HG03135 (cell line): ENCODE measurements around the gene EIF3B.

Experiments used
- ATAC-seq: cut with Tn5 transposase; IDR thresholded peaks from one replicate; pipeline ENCODE4 v1.9.1; 2021; ENCODE audit warnings: mild to moderate bottlenecking, moderate library complexity; ENCODE audit not compliant: unreplicated experiment

Gene EIF3B

GRCh38 chr7:2347351-2348063 is 7.1 kb upstream of the EIF3B start:
- ATAC-seq: peak; percentile 19

- no peak for ATAC-seq
Observed at GRCh38 chr7:2350055-2350454, 4.6 kb upstream of the EIF3B start.

GRCh38 chr7:2350861-2351260 is 3.8 kb upstream of the EIF3B start:
- ATAC-seq: no peak

- no peak for ATAC-seq
Observed at GRCh38 chr7:2353113-2353935, 1.3 kb upstream of the EIF3B start.

GRCh38 chr7:2353936-2354185 is 766 bp upstream of the EIF3B start:
- peak; percentile 54 for ATAC-seq

- peak; percentile 19 for ATAC-seq
Observed at GRCh38 chr7:2354939-2355704, 495 bp downstream of the EIF3B start.

GRCh38 chr7:2355705-2356008 is 1.0 kb downstream of the EIF3B start:
- ATAC-seq: no peak

- ATAC-seq: no peak
Observed at GRCh38 chr7:2357165-2357564, 2.5 kb downstream of the EIF3B start.

- no peak for ATAC-seq
Observed at GRCh38 chr7:2357571-2357970, 2.9 kb downstream of the EIF3B start.

- no peak for ATAC-seq
Observed at GRCh38 chr7:2358968-2359527, 4.4 kb downstream of the EIF3B start.

GRCh38 chr7:2359610-2360009 is 5.0 kb downstream of the EIF3B start:
- ATAC-seq: no peak

GRCh38 chr7:2360796-2361195 is 6.2 kb downstream of the EIF3B start:
- ATAC-seq: no peak

- no peak for ATAC-seq
Observed at GRCh38 chr7:2362385-2363088, 7.9 kb downstream of the EIF3B start.

- no peak for ATAC-seq
Observed at GRCh38 chr7:2369139-2369538, 14.5 kb downstream of the EIF3B start.

- no peak for ATAC-seq
Observed at GRCh38 chr7:2371329-2371728, 16.7 kb downstream of the EIF3B start.

- no peak for ATAC-seq
Observed at GRCh38 chr7:2372724-2373123, 18.1 kb downstream of the EIF3B start.

GRCh38 chr7:2373124-2373556 is 18.5 kb downstream of the EIF3B start:
- no peak for ATAC-seq

- no peak for ATAC-seq
Observed at GRCh38 chr7:2373646-2374045, 19.0 kb downstream of the EIF3B start.

- no peak for ATAC-seq
Observed at GRCh38 chr7:2374401-2374800, 19.8 kb downstream of the EIF3B start.

GRCh38 chr7:2374830-2375728 is 20.5 kb downstream of the EIF3B start:
- no peak for ATAC-seq
